ENCODE data around the gene COL6A5.

- no peak for TF ChIP-seq ZNF444 (CRISPR knock-in tag; IDR thresholded peaks at IDR 0.05)
- TF ChIP-seq NCOA6 (IDR thresholded peaks at IDR 0.05) = no peak
- no peak for TF ChIP-seq NR2F6 (CRISPR knock-in tag; IDR thresholded peaks at IDR 0.05)
- no peak for TF ChIP-seq NR3C1 (CRISPR knock-in tag; IDR thresholded peaks at IDR 0.05)
- TF ChIP-seq SMAD4 (CRISPR knock-in tag; conservative IDR thresholded peaks at IDR 0.05) = no peak
- TF ChIP-seq, protein P1, sequence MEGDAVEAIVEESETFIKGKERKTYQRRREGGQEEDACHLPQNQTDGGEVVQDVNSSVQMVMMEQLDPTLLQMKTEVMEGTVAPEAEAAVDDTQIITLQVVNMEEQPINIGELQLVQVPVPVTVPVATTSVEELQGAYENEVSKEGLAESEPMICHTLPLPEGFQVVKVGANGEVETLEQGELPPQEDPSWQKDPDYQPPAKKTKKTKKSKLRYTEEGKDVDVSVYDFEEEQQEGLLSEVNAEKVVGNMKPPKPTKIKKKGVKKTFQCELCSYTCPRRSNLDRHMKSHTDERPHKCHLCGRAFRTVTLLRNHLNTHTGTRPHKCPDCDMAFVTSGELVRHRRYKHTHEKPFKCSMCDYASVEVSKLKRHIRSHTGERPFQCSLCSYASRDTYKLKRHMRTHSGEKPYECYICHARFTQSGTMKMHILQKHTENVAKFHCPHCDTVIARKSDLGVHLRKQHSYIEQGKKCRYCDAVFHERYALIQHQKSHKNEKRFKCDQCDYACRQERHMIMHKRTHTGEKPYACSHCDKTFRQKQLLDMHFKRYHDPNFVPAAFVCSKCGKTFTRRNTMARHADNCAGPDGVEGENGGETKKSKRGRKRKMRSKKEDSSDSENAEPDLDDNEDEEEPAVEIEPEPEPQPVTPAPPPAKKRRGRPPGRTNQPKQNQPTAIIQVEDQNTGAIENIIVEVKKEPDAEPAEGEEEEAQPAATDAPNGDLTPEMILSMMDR (IDR thresholded peaks at IDR 0.05 in 2 of 3, conservative IDR thresholded peaks at IDR 0.05 in 1 of 3; ENCODE audit: insufficient read depth in 2 of 3, low read depth in 1 of 3, low read length in 3 of 3) = no peak
- no peak for TF ChIP-seq RFX5 (IDR thresholded peaks at IDR 0.05; ENCODE audit: low read depth, low read length)
- TF ChIP-seq ADNP (tag; IDR thresholded peaks at IDR 0.05) = no peak
Observed at GRCh38 chr3:130473416-130473815, 127.9 kb downstream of the COL6A5 start.

All from K562 (cell line).